Adrenal gland (tissue), 12 donors: ENCODE results near the gene PTER. TPM values are rescaled to one million over a fixed set of nuclear protein-coding genes. Genes with fewer than 3 reads are reported as not detected.
A peak's percentile ranks its signal among the peaks of the same experiment; 100 is the strongest.

Source experiments
- DNase-seq, 7 donors: peaks; one replicate each; pipeline ENCODE4 v3.0.0-alpha.2; 2019 to 2020
- H3K27ac ChIP-seq, 5 donors: fragments of 200-600 bp; sonication (generic) in 4 of 5; 1 replicate in 3 of 5; 2 replicates in 2 of 5; pipeline versions ENCODE4 v1.5.1 to v1.8.0; 2016 to 2020; ENCODE audit warnings: mild to moderate bottlenecking in 1 of 5
- H3K27me3 ChIP-seq: fragments of 200-600 bp; 2 replicates; pipeline ENCODE4 v1.8.0; 2021
- H3K36me3 ChIP-seq, 2 donors: fragments of 200-600 bp; replicated peaks in 1 of 2; 1 replicate in 1 of 2; 2 replicates in 1 of 2; pipeline versions ENCODE4 v1.5.1 to v1.8.0; 2018 to 2022
- H3K4me1 ChIP-seq, 2 donors: fragments of 200-600 bp; replicated peaks in 1 of 2; 1 replicate in 1 of 2; 2 replicates in 1 of 2; pipeline versions ENCODE4 v1.5.1 to v1.8.0; 2018 to 2021
- H3K4me3 ChIP-seq, 4 donors: fragments of 200-600 bp; sonication (generic) in 3 of 4; one replicate each; pipeline ENCODE4 v1.5.1; 2016 to 2018
- H3K9me3 ChIP-seq, 3 donors: fragments of 200-600 bp; sonication (generic) in 1 of 3; replicated peaks in 1 of 3; 1 replicate in 2 of 3; 2 replicates in 1 of 3; pipeline versions ENCODE4 v1.5.1 to v1.8.0; 2016 to 2021
- CTCF ChIP-seq, 6 experiments: fragments of 450-650 bp in 4 of 6; fragments of 200-600 bp in 2 of 6; sonication (generic) in 1 of 6; IDR thresholded peaks; 1 replicate in 5 of 6; 2 replicates in 1 of 6; pipeline versions ENCODE4 v1.5.1 to v1.8.0; 2016 to 2021; ENCODE audit warnings: antibody characterized with exemption in 6 of 6, mild to moderate bottlenecking in 2 of 6, moderate library complexity in 1 of 6
- POLR2A ChIP-seq, 2 donors: fragments of 450-650 bp; IDR thresholded peaks; one replicate each; pipeline ENCODE4 v1.6.1; 2017; ENCODE audit warnings: antibody characterized with exemption in 2 of 2, mild to moderate bottlenecking in 2 of 2, moderate library complexity in 1 of 2
- WGBS, 4 donors: extraction: QIAGEN DNeasy Blood & Tissue Kit in 2 of 4; methylation state at CpG; one replicate each; pipeline versions ENCODE4 v1.1.5 to v1.1.7; 2013 to 2017; 5-methylcytosine and 5-hydroxymethylcytosine counted together
- intact Hi-C, 2 donors: fragments of 100-400 bp; cut with DNase I; formaldehyde crosslinking; loops; one replicate each; pipeline versions ENCODE4 v1.14.1 to v1.15.0; 2022 to 2023
- polyA plus RNA-seq, 3 donors: library from polyadenylated mRNA; stranded (reverse); fragments of 200-250 nt in 2 of 3; fragments of 350-450 nt in 1 of 3; fragmentation: Illumina TruSeq in 1 of 3; extraction: RNeasy Lipid Tissue Mini Kit (QIAGEN cat#74804) in 1 of 3; gene quantifications; one replicate each; pipeline ENCODE4 v1.2.3, GENCODE V29; 2013 to 2014
- total RNA-seq, 9 donors: library from RNA; depleted of rRNA in 4 of 9; stranded (reverse); fragments of >200 nt in 4 of 9; fragments of 120-200 nt in 1 of 9; fragmentation: NEBNext Ultra II Directional in 1 of 9; extraction: Animal tissue kit (Norgen Biotek cat#: 25700) in 1 of 9; gene quantifications; one replicate each; pipeline versions ENCODE4 v1.1.0 to v1.2.4, GENCODE V29; 2013 to 2023
- donor health status: healthy with polysubstance abuse.
- donor health status: Bipolar disorder and iron deficiency.
- donor health status: DM: yes; HTN: yes; CAD: no.
- donor health status: DM: no; HTN: no; CAD: no.
- donor health status: DM: no; HTN: no; CAD: no.
- donor health status: DM: yes; HTN: yes; CAD: no.

PTER gene
- total and polyA plus RNA-seq, 12 donors: 2.1 to 26.9 (median 13.1) TPM

- intact Hi-C loops: loop anchor here in 1 of 2 donors (10.0 kb wide), 1 partner anchor 75 kb away; no protein-coding TSS in a partner anchor
- Histone ChIP-seq H3K4me1 (peaks cover 12 to 19% of the 10 kb centered on the region in 2 donors), H3K27me3 (peaks cover 19% of the 10 kb centered on the region), H3K36me3 (no peaks in the 10 kb centered on the region), H3K9me3 (no peaks in the 10 kb centered on the region), H3K27ac (no peak overlapping the region), H3K4me3 (peak overlapping the region in 1 of 4 donors; percentile 68)
- no peak for DNase-seq
- WGBS, 4 donors: 4 to 9% (median 5%) methylated on average over 30 to 104 of the region's 104 CpGs
- TF ChIP-seq POLR2A (IDR thresholded peaks at IDR 0.05) (no peak), CTCF (IDR thresholded peaks at IDR 0.05) (no peak)
These were observed 83.4 kb downstream of the PTER start for GRCh38 chr10:16519908-16520861.

- Histone ChIP-seq H3K27me3 (peaks cover 19% of the 10 kb centered on the region), H3K36me3 (no peaks in the 10 kb centered on the region), H3K4me1 (peaks cover 12 to 19% of the 10 kb centered on the region in 2 donors), H3K9me3 (no peaks in the 10 kb centered on the region), H3K4me3 (peak overlapping the region in 2 of 4 donors; percentile 30 to 68), H3K27ac (no peak overlapping the region)
- intact Hi-C loops: no loop called here
- TF ChIP-seq CTCF (IDR thresholded peaks at IDR 0.05) (no peak), POLR2A (IDR thresholded peaks at IDR 0.05) (no peak)
- DNase-seq: peak in 2 of 7 donors; percentile 22
- WGBS, 4 donors: 0 to 2% (median 1%) methylated on average over 1 to 39 of the region's 39 CpGs
These were observed 84.1 kb downstream of the PTER start for GRCh38 chr10:16520900-16521299.

GRCh38 chr10:16521311-16522016, 84.7 kb downstream of the PTER start, which contains the start of gene C1QL3:
Gene C1QL3 (minus strand): TSS chr10:16521879. CDS start chr10:16521065, 814 bp downstream.
- H3K4me3 ChIP-seq: peak within 1 kb of the TSS in 2 of 4 donors; percentile 30 to 68
- 1 to 3% (median 2%) methylated on average over 41 to 68 of the region's 68 CpGs for WGBS, 4 donors
- TF ChIP-seq CTCF (IDR thresholded peaks at IDR 0.05): no peak
- no peak for TF ChIP-seq POLR2A (IDR thresholded peaks at IDR 0.05)

GRCh38 chr10:16527452-16527851, 90.6 kb downstream of the PTER start:
- WGBS, 4 donors: 66 to 75% (median 71%) methylated on average over 4 of the region's 4 CpGs
- no peaks in the 10 kb centered on the region for H3K9me3 ChIP-seq

More at GRCh38 chr10:16521311-16522016, 84.7 kb downstream of the PTER start, which contains the start of gene C1QL3:
- intact Hi-C loops: no loop called here
- Histone ChIP-seq H3K36me3 (no peaks in the 10 kb centered on the region), H3K9me3 (no peaks in the 10 kb centered on the region), H3K4me1 (peaks cover 12 to 19% of the 10 kb centered on the region in 2 donors), H3K27me3 (peaks cover 19% of the 10 kb centered on the region), H3K27ac (no peak within 1 kb of the TSS)
- DNase-seq: peak in 4 of 7 donors; percentile 23 to 40 (median 30)

More at GRCh38 chr10:16527452-16527851, 90.6 kb downstream of the PTER start:
- Histone ChIP-seq H3K36me3 (no peaks in the 10 kb centered on the region), H3K4me3 (no peak overlapping the region), H3K4me1 (no peaks in the 10 kb centered on the region), H3K27ac (no peak overlapping the region), H3K27me3 (no peaks in the 10 kb centered on the region)
- intact Hi-C loops: no loop called here
- TF ChIP-seq POLR2A (IDR thresholded peaks at IDR 0.05) (no peak), CTCF (IDR thresholded peaks at IDR 0.05) (no peak)
- DNase-seq: no peak
